NK-92 (cell line): Measurements from ENCODE around the gene BASP1.
"Not testable (repeated sequence)": the region's sequence is repeated elsewhere in the genome, so short reads cannot be mapped to it uniquely, and the experiment has no call there.

Experiments
- DNase-seq: peaks from one replicate; lab custom pipeline; 2025; ENCODE audit not compliant: unreplicated experiment; lab: John Stamatoyannopoulos, UW

Gene BASP1

GRCh38 chr5:17287501-17288155 lies 70.2 kb downstream of the BASP1 start:
- no peak for DNase-seq

GRCh38 chr5:17288570-17288969 lies 71.1 kb downstream of the BASP1 start:
- no peak for DNase-seq

- DNase-seq, result no peak
These were observed 72.5 kb downstream of the BASP1 start for GRCh38 chr5:17289681-17290539.

- DNase-seq, result no peak
These were observed 73.1 kb downstream of the BASP1 start for GRCh38 chr5:17290540-17290974.

GRCh38 chr5:17292434-17293015 lies 75.1 kb downstream of the BASP1 start:
- no peak for DNase-seq

GRCh38 chr5:17294639-17295311 lies 77.3 kb downstream of the BASP1 start:
- DNase-seq, result no peak

GRCh38 chr5:17295671-17296070 lies 78.2 kb downstream of the BASP1 start:
- DNase-seq, result no peak

GRCh38 chr5:17302106-17302505 lies 84.7 kb downstream of the BASP1 start:
- no peak for DNase-seq

- no peak for DNase-seq
These were observed 85.2 kb downstream of the BASP1 start for GRCh38 chr5:17302604-17303003.

GRCh38 chr5:17304282-17304681 lies 86.9 kb downstream of the BASP1 start:
- no peak for DNase-seq

GRCh38 chr5:17305017-17305416 lies 87.6 kb downstream of the BASP1 start:
- DNase-seq, result no peak

GRCh38 chr5:17305964-17306725 lies 88.7 kb downstream of the BASP1 start:
- DNase-seq, result no peak

GRCh38 chr5:17306726-17307091 lies 89.3 kb downstream of the BASP1 start:
- no peak for DNase-seq

GRCh38 chr5:17307440-17307839 lies 90.0 kb downstream of the BASP1 start:
- DNase-seq, result not testable (repeated sequence)

GRCh38 chr5:17308326-17309065 lies 91.1 kb downstream of the BASP1 start:
- no peak for DNase-seq

- no peak for DNase-seq
These were observed 92.0 kb downstream of the BASP1 start for GRCh38 chr5:17309462-17309861.

GRCh38 chr5:17310502-17310901 lies 93.1 kb downstream of the BASP1 start:
- DNase-seq, result not testable (repeated sequence)

GRCh38 chr5:17311811-17312210 lies 94.4 kb downstream of the BASP1 start:
- not testable (repeated sequence) for DNase-seq

GRCh38 chr5:17312358-17312757 lies 94.9 kb downstream of the BASP1 start:
- no peak for DNase-seq

GRCh38 chr5:17314907-17315471 lies 97.6 kb downstream of the BASP1 start:
- no peak for DNase-seq
